GM10248 (cell line): ENCODE results near the gene KRTAP4-8.
"Not testable (repeated sequence)": the region's sequence is repeated elsewhere in the genome, so short reads cannot be mapped to it uniquely, and the experiment has no call there.

Experiments
- CTCF ChIA-PET: fragments of 300-600 bp; sonication (Branson Sonifier 250); formaldehyde crosslinking; extraction: SDS; loops from one replicate; lab custom pipeline; 2021; ENCODE audit warnings: antibody characterized with exemption; lab: Yijun Ruan, JAX
- POLR2A ChIA-PET: fragments of 350-650 bp; sonication (Branson Sonifier 250); formaldehyde crosslinking; extraction: SDS; loops from one replicate; lab custom pipeline; 2020; ENCODE audit warnings: antibody characterized with exemption; lab: Yijun Ruan, JAX
- DNase-seq: peaks from one replicate; pipeline ENCODE4 v3.0.0; 2012; ENCODE audit errors: extremely low spot score
- TF ChIP-seq, protein P1 (sequence below): IDR thresholded peaks from 2 replicates; pipeline ENCODE4 v1.5.1; 2012; ENCODE audit warnings: mild to moderate bottlenecking, low read depth; ENCODE audit errors: extremely low read depth, missing control alignments, control extremely low read depth

KRTAP4-8 gene

DNA sequence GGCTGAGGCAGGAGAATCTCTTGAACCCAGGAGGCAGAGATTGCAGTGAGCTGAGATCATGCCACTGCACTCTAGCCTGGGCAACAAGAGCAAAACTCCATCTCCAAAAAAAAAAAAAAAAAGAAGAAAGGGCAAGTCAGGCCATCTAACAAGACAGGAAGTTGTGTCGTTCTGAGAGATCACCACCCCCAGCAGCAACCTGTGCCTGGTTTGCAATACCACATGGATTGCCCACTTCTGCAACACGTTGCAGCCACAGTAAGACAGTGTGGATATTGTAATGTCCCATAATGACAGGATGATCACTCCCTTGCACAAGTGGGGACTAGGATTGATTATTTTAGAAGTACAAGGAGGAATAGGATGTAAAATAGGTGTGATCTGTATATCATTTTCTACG lies 28.9 kb downstream of the KRTAP4-8 start:
- no peak for DNase-seq
- CTCF ChIA-PET = no interaction called here
- POLR2A ChIA-PET = no interaction called here
- TF ChIP-seq, protein P1, sequence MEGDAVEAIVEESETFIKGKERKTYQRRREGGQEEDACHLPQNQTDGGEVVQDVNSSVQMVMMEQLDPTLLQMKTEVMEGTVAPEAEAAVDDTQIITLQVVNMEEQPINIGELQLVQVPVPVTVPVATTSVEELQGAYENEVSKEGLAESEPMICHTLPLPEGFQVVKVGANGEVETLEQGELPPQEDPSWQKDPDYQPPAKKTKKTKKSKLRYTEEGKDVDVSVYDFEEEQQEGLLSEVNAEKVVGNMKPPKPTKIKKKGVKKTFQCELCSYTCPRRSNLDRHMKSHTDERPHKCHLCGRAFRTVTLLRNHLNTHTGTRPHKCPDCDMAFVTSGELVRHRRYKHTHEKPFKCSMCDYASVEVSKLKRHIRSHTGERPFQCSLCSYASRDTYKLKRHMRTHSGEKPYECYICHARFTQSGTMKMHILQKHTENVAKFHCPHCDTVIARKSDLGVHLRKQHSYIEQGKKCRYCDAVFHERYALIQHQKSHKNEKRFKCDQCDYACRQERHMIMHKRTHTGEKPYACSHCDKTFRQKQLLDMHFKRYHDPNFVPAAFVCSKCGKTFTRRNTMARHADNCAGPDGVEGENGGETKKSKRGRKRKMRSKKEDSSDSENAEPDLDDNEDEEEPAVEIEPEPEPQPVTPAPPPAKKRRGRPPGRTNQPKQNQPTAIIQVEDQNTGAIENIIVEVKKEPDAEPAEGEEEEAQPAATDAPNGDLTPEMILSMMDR = no peak

DNA sequence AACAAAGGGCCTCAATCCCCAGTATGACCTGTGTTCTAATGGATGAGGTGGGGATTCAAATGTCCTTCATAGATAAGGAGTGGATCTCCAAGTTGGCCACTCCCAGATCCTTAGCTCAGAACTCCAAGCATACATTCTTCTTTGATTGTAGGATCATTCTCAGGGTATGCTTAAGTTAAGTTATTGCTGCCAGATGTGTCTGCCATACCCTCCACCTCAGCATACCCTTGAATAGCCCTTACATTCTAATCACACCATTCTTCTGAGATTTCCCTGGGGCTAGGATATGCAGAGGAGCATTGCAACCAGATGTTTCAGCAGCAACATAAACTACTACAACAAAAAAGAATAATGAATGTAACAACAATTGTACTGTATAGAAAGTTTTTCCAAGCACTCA lies 30.7 kb downstream of the KRTAP4-8 start:
- ChIA-PET CTCF (no interaction called here), POLR2A (no interaction called here)
- TF ChIP-seq, protein P1 = no peak
- DNase-seq = no peak

DNA sequence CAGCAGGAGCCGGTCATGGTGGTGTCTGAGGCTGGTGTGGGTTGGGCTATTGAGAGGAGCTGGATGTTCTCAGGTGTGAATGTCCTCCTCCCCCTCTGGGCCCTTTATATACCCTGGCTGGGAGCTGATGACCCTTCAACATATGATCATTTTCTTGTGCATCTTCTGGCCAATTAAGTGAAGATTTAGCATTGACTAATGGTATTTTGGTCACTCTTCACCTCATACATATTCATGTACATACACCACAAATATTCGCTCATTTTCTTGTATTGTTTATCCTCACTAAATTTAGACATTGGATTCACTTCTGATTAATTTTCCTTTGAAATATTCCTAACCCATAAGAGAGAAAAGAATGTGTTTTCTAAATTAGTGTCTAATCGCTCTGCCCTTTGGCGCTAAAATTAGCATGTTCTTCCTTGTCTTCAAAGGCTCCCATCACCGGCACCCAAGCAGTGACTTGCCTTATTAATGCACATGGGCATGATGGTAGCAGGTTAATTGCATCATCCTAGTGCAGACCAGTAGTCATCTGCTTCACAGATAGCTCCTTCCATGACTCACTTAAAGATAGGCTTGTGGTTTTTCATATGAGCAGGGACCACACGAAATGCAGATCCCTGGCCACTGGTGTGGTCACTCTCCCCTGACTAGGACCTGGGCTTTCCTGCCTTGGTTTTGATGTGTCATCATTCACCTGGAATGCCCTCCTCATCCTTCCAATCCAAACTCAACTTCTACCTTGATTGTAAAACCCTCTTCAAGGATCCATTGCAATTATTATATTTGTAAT lies 31.9 kb downstream of the KRTAP4-8 start, which contains the start of gene KRTAP2-4:
Gene KRTAP2-4, minus strand, starts transcription at position 51 of the 796 bp plus-strand sequence. Its CDS starts 34 bp downstream, at position 17.
- ChIA-PET POLR2A (no interaction called here), CTCF (no interaction called here)
- no peak for DNase-seq
- TF ChIP-seq, protein P1 = no peak

GRCh38 chr17:41065016-41065689 lies 32.8 kb downstream of the KRTAP4-8 start:
- DNase-seq, CTCF ChIA-PET, POLR2A ChIA-PET: not testable (repeated sequence)

DNA sequence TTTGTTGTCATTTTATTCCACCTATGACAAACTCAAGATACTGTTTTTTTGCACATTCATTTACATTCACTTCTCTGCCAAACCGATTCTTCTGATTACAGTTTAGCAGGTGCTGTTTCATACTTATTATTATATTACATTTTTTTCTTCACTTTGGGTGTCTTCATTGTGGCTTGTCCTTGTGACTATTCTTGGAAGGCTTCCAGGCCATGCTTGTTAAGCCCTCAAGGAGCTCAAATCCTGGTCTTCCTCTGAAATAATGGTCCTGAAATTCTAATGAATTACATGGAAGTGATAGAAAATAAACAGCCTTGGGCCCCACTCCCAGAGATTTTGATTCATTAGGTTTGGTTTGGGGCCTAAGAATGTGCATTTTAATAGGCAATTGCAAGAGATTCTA lies 33.6 kb downstream of the KRTAP4-8 start:
- CTCF ChIA-PET = no interaction called here
- DNase-seq = no peak
- TF ChIP-seq, protein P1 = no peak

GRCh38 chr17:41063449-41063848 lies 34.5 kb downstream of the KRTAP4-8 start:
- no peak for DNase-seq
- ChIA-PET CTCF (no interaction called here), POLR2A (no interaction called here)
- TF ChIP-seq, protein P1 = no peak

More for the DNA sequence above, 33.6 kb downstream of the KRTAP4-8 start:
- POLR2A ChIA-PET = no interaction called here

DNA sequence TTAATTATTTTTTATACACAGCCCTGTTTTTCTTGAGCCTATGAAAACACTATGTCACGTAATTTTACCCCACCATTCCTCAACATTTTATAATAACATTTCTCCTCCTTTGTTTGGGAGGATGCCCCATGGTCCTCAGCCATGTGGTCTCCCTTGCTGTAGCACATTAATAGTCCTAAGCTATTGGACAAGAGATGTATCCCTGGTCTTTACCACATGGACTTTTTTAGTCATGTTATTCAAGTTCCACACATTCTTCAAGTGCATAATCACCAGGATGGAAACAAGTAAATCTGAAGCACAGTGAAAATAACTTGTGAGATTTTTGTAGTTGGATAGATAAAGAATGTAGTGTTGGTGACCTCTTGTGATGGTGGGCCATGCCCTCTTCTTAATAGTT lies 36.0 kb downstream of the KRTAP4-8 start:
- ChIA-PET POLR2A (no interaction called here), CTCF (interaction anchor here (0.9 kb wide), 1 partner anchor 205 kb away, joined by 3 read pairs; no protein-coding TSS in a partner anchor)
- TF ChIP-seq, protein P1 = no peak
- no peak for DNase-seq
